Glutamatergic neuron (in vitro differentiated cells): Measurements from ENCODE around the gene ARHGAP1. TPM values are rescaled to one million over a fixed set of nuclear protein-coding genes. Genes with fewer than 3 reads are reported as not detected.

Experiments
- DNase-seq: peaks from one replicate; pipeline ENCODE4 v3.0.0; 2022
- H3K27ac Mint-ChIP-seq: one replicate; pipeline ENCODE4 v1.8.0; 2020; ENCODE audit warnings: mild to moderate bottlenecking, mixed read lengths, inconsistent platforms; ENCODE audit not compliant: unreplicated experiment
- H3K27me3 Mint-ChIP-seq: one replicate; pipeline ENCODE4 v1.8.0; 2020; ENCODE audit warnings: mild to moderate bottlenecking, moderate library complexity, mixed read lengths, inconsistent platforms; ENCODE audit not compliant: unreplicated experiment
- H3K36me3 Mint-ChIP-seq: one replicate; pipeline ENCODE4 v1.8.0; 2020; ENCODE audit warnings: mild to moderate bottlenecking, mixed read lengths, inconsistent platforms; ENCODE audit not compliant: unreplicated experiment
- H3K4me1 Mint-ChIP-seq: one replicate; pipeline ENCODE4 v1.8.0; 2020; ENCODE audit warnings: mild to moderate bottlenecking, low read depth, mixed read lengths, inconsistent platforms; ENCODE audit not compliant: unreplicated experiment
- H3K4me3 Mint-ChIP-seq: one replicate; pipeline ENCODE4 v1.8.0; 2020; ENCODE audit warnings: mild to moderate bottlenecking, mixed read lengths, inconsistent platforms; ENCODE audit not compliant: unreplicated experiment
- H3K9me3 Mint-ChIP-seq: one replicate; pipeline ENCODE4 v1.8.0; 2020; ENCODE audit warnings: mild to moderate bottlenecking, moderate library complexity, mixed read lengths, inconsistent platforms; ENCODE audit not compliant: unreplicated experiment
- CTCF ChIP-seq: fragments of 200-600 bp; sonication (generic); IDR thresholded peaks from one replicate; pipeline ENCODE4 v1.5.0; 2021; ENCODE audit not compliant: partially characterized antibody, unreplicated experiment
- total RNA-seq: library from RNA; stranded (reverse); fragmentation: NEBNext Ultra II Directional; extraction: Animal tissue kit (Norgen Biotek cat#: 25700); gene quantifications from one replicate; pipeline ENCODE4 v1.2.1, GENCODE V29; 2021; ENCODE audit not compliant: unreplicated experiment

Gene ARHGAP1
- total RNA-seq, 1 donor from 2014 or later, result 38.4 TPM

GRCh38 chr11:46728659-46729040, 28.2 kb upstream of the ARHGAP1 start:
- no peak for TF ChIP-seq CTCF
- DNase-seq, result no peak
- Mint-ChIP-seq H3K27ac (no peak overlapping the region), H3K9me3 (no peaks in the 10 kb centered on the region), H3K36me3 (no peaks in the 10 kb centered on the region), H3K27me3 (peaks cover 3% of the 10 kb centered on the region), H3K4me3 (no peak overlapping the region), H3K4me1 (peaks cover 8% of the 10 kb centered on the region)

- Mint-ChIP-seq H3K27me3 (peaks cover 3% of the 10 kb centered on the region), H3K4me1 (peaks cover 8% of the 10 kb centered on the region), H3K9me3 (no peaks in the 10 kb centered on the region), H3K27ac (no peak overlapping the region), H3K4me3 (no peak overlapping the region), H3K36me3 (no peaks in the 10 kb centered on the region)
- TF ChIP-seq CTCF, result no peak
- DNase-seq, result no peak
Measured at GRCh38 chr11:46727952-46728658, 27.7 kb upstream of the ARHGAP1 start.

GRCh38 chr11:46726206-46726862, 25.9 kb upstream of the ARHGAP1 start:
- DNase-seq, result no peak
- H3K4me1 Mint-ChIP-seq, result peaks cover 8% of the 10 kb centered on the region
- H3K4me3 Mint-ChIP-seq, result no peak overlapping the region
- H3K9me3 Mint-ChIP-seq, result no peaks in the 10 kb centered on the region
- H3K36me3 Mint-ChIP-seq, result no peaks in the 10 kb centered on the region
- H3K27ac Mint-ChIP-seq, result no peak overlapping the region
- TF ChIP-seq CTCF, result no peak
- H3K27me3 Mint-ChIP-seq, result peaks cover 10% of the 10 kb centered on the region

- H3K36me3 Mint-ChIP-seq, result no peaks in the 10 kb centered on the region
- TF ChIP-seq CTCF, result peak; percentile 14
- H3K9me3 Mint-ChIP-seq, result no peaks in the 10 kb centered on the region
- no peak overlapping the region for H3K27ac Mint-ChIP-seq
- peaks cover 13% of the 10 kb centered on the region for H3K27me3 Mint-ChIP-seq
- DNase-seq, result no peak
- no peak overlapping the region for H3K4me3 Mint-ChIP-seq
- peaks cover 8% of the 10 kb centered on the region for H3K4me1 Mint-ChIP-seq
Measured at GRCh38 chr11:46725338-46726205, 25.2 kb upstream of the ARHGAP1 start.
